ENCODE results near the gene PSMC5.

PSMC5 gene

DNA sequence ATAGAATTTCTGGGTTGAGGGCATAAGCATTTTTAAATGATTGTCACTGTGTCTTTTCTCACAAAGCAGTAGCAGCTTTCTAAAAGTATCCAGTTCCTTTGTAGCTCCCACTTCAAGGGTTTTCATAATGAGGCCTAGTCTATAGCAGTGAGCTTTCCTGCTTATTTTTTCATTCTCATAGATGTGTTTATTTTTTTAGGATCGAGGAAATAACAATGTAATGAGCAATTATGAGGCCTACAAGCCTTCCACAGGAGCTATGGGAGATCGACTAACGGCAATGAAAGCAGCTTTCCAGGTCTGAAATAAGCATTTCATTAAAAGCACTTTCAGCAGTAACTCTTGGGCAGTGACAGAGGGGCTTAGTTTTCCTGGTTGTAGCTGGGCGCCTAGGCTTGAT, 10.6 kb upstream of the PSMC5 start:
- Histone ChIP-seq H3K4me3 (ENCODE audit: low read depth, low read length, poor library complexity, severe bottlenecking) (no peak overlapping the region), H3K36me3 (ENCODE audit: insufficient read depth, low read length) (peaks cover 100% of the 10 kb centered on the region), H2AFZ (ENCODE audit: low read length) (no peak overlapping the region), H3K9me2 (ENCODE audit: low read depth, low read length) (no peaks in the 10 kb centered on the region), H3K27me3 (ENCODE audit: insufficient read depth, low read length) (no peaks in the 10 kb centered on the region), H3K9me3 (ENCODE audit: low read length) (no peaks in the 10 kb centered on the region), H3K4me1 (ENCODE audit: insufficient read depth, low read length, severe bottlenecking) (no peaks in the 10 kb centered on the region), H3K4me2 (ENCODE audit: low read length) (no peak overlapping the region), H3F3A (ENCODE audit: insufficient read depth, low read length) (no peaks in the 10 kb centered on the region; the same call in 1 of the 2 replicates), H3K9ac (ENCODE audit: low read length) (no peak overlapping the region), H4K20me1 (ENCODE audit: insufficient read depth, low read length) (no peaks in the 10 kb centered on the region), H3K79me2 (ENCODE audit: insufficient read depth, low read length) (no peaks in the 10 kb centered on the region), H3K27ac (ENCODE audit: low read depth, low read length, poor library complexity, severe bottlenecking) (no peak overlapping the region)
- TF ChIP-seq EZH2 (IDR thresholded peaks at IDR 0.05; ENCODE audit: borderline replicate concordance, low read length) = no peak
- TF ChIP-seq, protein P1, sequence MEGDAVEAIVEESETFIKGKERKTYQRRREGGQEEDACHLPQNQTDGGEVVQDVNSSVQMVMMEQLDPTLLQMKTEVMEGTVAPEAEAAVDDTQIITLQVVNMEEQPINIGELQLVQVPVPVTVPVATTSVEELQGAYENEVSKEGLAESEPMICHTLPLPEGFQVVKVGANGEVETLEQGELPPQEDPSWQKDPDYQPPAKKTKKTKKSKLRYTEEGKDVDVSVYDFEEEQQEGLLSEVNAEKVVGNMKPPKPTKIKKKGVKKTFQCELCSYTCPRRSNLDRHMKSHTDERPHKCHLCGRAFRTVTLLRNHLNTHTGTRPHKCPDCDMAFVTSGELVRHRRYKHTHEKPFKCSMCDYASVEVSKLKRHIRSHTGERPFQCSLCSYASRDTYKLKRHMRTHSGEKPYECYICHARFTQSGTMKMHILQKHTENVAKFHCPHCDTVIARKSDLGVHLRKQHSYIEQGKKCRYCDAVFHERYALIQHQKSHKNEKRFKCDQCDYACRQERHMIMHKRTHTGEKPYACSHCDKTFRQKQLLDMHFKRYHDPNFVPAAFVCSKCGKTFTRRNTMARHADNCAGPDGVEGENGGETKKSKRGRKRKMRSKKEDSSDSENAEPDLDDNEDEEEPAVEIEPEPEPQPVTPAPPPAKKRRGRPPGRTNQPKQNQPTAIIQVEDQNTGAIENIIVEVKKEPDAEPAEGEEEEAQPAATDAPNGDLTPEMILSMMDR (IDR thresholded peaks at IDR 0.05; ENCODE audit: low read length) = no peak

DNA sequence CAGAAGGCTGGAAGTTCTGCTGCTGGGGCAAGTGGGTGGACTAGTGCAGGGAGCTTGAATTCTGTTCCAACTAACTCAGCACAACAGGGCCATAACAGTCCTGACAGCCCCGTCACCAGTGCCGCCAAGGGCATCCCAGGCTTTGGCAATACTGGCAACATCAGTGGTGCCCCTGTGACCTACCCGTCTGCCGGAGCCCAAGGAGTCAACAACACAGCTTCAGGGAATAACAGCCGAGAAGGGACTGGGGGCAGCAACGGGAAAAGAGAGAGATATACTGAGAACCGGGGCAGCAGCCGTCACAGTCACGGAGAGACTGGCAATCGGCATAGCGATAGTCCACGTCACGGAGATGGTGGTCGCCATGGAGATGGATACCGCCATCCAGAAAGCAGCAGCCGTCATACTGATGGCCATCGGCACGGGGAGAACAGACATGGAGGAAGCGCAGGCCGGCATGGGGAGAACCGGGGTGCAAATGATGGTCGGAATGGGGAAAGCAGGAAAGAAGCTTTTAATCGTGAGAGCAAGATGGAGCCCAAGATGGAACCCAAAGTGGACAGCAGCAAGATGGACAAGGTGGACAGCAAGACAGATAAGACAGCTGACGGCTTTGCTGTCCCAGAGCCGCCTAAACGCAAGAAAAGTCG, 9.4 kb upstream of the PSMC5 start:
- H3K9ac ChIP-seq (ENCODE audit: low read length) = no peak overlapping the region
- H3K4me2 ChIP-seq (ENCODE audit: low read length) = no peak overlapping the region
- no peak overlapping the region for H3K4me3 ChIP-seq (ENCODE audit: low read depth, low read length, poor library complexity, severe bottlenecking)
- peaks cover 100% of the 10 kb centered on the region for H3K36me3 ChIP-seq (ENCODE audit: insufficient read depth, low read length)
- no peaks in the 10 kb centered on the region for H3K9me3 ChIP-seq (ENCODE audit: low read length)
- H4K20me1 ChIP-seq (ENCODE audit: insufficient read depth, low read length) = no peaks in the 10 kb centered on the region
- no peaks in the 10 kb centered on the region for H3K79me2 ChIP-seq (ENCODE audit: insufficient read depth, low read length)
- H3K9me2 ChIP-seq (ENCODE audit: low read depth, low read length) = no peaks in the 10 kb centered on the region
- no peaks in the 10 kb centered on the region; the same call in 1 of the 2 replicates for H3F3A ChIP-seq (ENCODE audit: insufficient read depth, low read length)
- no peaks in the 10 kb centered on the region for H3K27me3 ChIP-seq (ENCODE audit: insufficient read depth, low read length)
- H2AFZ ChIP-seq (ENCODE audit: low read length) = no peak overlapping the region
- TF ChIP-seq, protein P1 (IDR thresholded peaks at IDR 0.05; ENCODE audit: low read length) = no peak
- H3K4me1 ChIP-seq (ENCODE audit: insufficient read depth, low read length, severe bottlenecking) = peaks cover 5% of the 10 kb centered on the region
- no peak overlapping the region for H3K27ac ChIP-seq (ENCODE audit: low read depth, low read length, poor library complexity, severe bottlenecking)

DNA sequence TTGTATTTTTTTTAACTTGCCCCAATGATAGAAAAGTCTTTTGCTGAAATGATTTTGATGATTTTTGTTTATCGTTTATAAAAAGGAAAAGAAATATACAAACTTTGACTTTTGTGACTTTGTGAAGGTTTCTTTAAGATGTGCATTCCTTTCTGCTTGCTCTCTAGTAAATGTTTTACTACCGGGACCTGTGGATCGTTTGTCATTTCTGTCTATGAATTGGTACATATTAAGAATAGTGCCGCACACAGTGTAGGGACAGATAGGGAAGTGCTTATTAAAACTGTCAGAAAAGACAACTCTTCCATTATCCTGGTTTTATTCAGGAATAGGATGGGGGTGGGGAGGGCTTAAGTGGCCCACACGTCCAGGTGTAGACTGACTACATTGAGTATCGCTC, 8.1 kb upstream of the PSMC5 start:
- Histone ChIP-seq H3K79me2 (ENCODE audit: insufficient read depth, low read length) (no peaks in the 10 kb centered on the region), H3K27ac (ENCODE audit: low read depth, low read length, poor library complexity, severe bottlenecking) (no peak overlapping the region)

More for the DNA sequence above, 8.1 kb upstream of the PSMC5 start:
- no peaks in the 10 kb centered on the region for H3K27me3 ChIP-seq (ENCODE audit: insufficient read depth, low read length)
- H3K36me3 ChIP-seq (ENCODE audit: insufficient read depth, low read length) = peaks cover 99% of the 10 kb centered on the region
- H3K9me3 ChIP-seq (ENCODE audit: low read length) = no peaks in the 10 kb centered on the region
- H3K4me1 ChIP-seq (ENCODE audit: insufficient read depth, low read length, severe bottlenecking) = peaks cover 5% of the 10 kb centered on the region
- H3K4me2 ChIP-seq (ENCODE audit: low read length) = no peak overlapping the region
- no peak overlapping the region for H3K9ac ChIP-seq (ENCODE audit: low read length)
- no peaks in the 10 kb centered on the region for H4K20me1 ChIP-seq (ENCODE audit: insufficient read depth, low read length)
- no peaks in the 10 kb centered on the region; the same call in 1 of the 2 replicates for H3F3A ChIP-seq (ENCODE audit: insufficient read depth, low read length)
- H2AFZ ChIP-seq (ENCODE audit: low read length) = no peak overlapping the region
- H3K4me3 ChIP-seq (ENCODE audit: low read depth, low read length, poor library complexity, severe bottlenecking) = no peak overlapping the region
- TF ChIP-seq, protein P1 (IDR thresholded peaks at IDR 0.05; ENCODE audit: low read length) = no peak
- no peak for TF ChIP-seq EZH2 (IDR thresholded peaks at IDR 0.05; ENCODE audit: borderline replicate concordance, low read length)
- H3K9me2 ChIP-seq (ENCODE audit: low read depth, low read length) = no peaks in the 10 kb centered on the region

All from OCI-LY1 (cell line).